Esophagus squamous epithelium (tissue), 5 donors: Measurements from ENCODE around the gene OR6C65. TPM values are rescaled to one million over a fixed set of nuclear protein-coding genes. Genes with fewer than 3 reads are reported as not detected.
"Not testable (repeated sequence)": the region's sequence is repeated elsewhere in the genome, so short reads cannot be mapped to it uniquely, and the experiment has no call there.

ENCODE experiments used
- DNase-seq: peaks from one replicate; lab custom pipeline; 2025; lab: John Stamatoyannopoulos, UW
- H3K27ac ChIP-seq, 4 donors: fragments of 200-600 bp; sonication (generic); one replicate each; pipeline ENCODE4 v1.5.1; 2016 to 2019; ENCODE audit warnings: mild to moderate bottlenecking in 1 of 4
- H3K27me3 ChIP-seq, 4 donors: fragments of 200-600 bp; sonication (generic); 1 replicate in 3 of 4; 2 replicates in 1 of 4; pipeline versions ENCODE4 v1.5.1 to v1.6.0; 2017 to 2021; ENCODE audit warnings: antibody characterized with exemption in 1 of 4
- H3K36me3 ChIP-seq, 3 donors: fragments of 200-600 bp; sonication (generic); one replicate each; pipeline ENCODE4 v1.5.1; 2016 to 2019
- H3K4me1 ChIP-seq, 3 donors: fragments of 200-600 bp; sonication (generic); one replicate each; pipeline ENCODE4 v1.5.1; 2017 to 2019
- H3K4me3 ChIP-seq, 4 donors: fragments of 200-600 bp; sonication (generic); 1 replicate in 3 of 4; 2 replicates in 1 of 4; pipeline ENCODE4 v1.5.1; 2016 to 2019; ENCODE audit warnings: mild to moderate bottlenecking in 2 of 4, moderate library complexity in 1 of 4
- H3K9me3 ChIP-seq, 3 donors: fragments of 200-600 bp; sonication (generic); one replicate each; pipeline ENCODE4 v1.5.1; 2016 to 2019
- POLR2A ChIP-seq, 4 donors: fragments of 450-650 bp; IDR thresholded peaks; one replicate each; pipeline ENCODE4 v1.6.1; 2017; ENCODE audit warnings: antibody characterized with exemption in 4 of 4, mild to moderate bottlenecking in 4 of 4, moderate library complexity in 3 of 4
- WGBS, 2 donors: methylation state at CpG; one replicate each; pipeline ENCODE4 v1.1.5; 2018; 5-methylcytosine and 5-hydroxymethylcytosine counted together
- intact Hi-C: fragments of 100-400 bp; cut with DNase I; formaldehyde crosslinking; loops from one replicate; pipeline ENCODE4 v1.15.0; 2022
- total RNA-seq, 4 donors: library from RNA; depleted of rRNA; stranded (reverse); fragments of >200 nt; gene quantifications; one replicate each; pipeline ENCODE4 v1.1.0, GENCODE V29; 2016
- TF ChIP-seq, protein P1 (sequence below), 6 experiments: fragments of 450-650 bp in 4 of 6; fragments of 200-600 bp in 2 of 6; sonication (generic) in 2 of 6; IDR thresholded peaks; one replicate each; pipeline ENCODE4 v1.5.1; 2016 to 2019; ENCODE audit warnings: antibody characterized with exemption in 6 of 6, mild to moderate bottlenecking in 4 of 6, moderate library complexity in 4 of 6
- donor health status: DM: yes; HTN: yes; CAD: no.

The OR6C65 gene
- not detected for total RNA-seq

GRCh38 chr12:55400229-55400628, at the start of gene OR6C65:
TSS of gene OR6C65 (plus strand) at chr12:55400529. CDS start at chr12:55400529, 0 bp downstream.
- Histone ChIP-seq H3K4me3 (no peak within 1 kb of the TSS), H3K4me1 (no peaks in the 10 kb centered on the region), H3K27ac (no peak within 1 kb of the TSS), H3K36me3 (no peaks in the 10 kb centered on the region), H3K27me3 (no peaks in the 10 kb centered on the region), H3K9me3 (no peaks in the 10 kb centered on the region)
- WGBS, 2 donors: 92 to 97% methylated on average over 1 of the region's 1 CpG
- no peak for TF ChIP-seq POLR2A (IDR thresholded peaks at IDR 0.05)
- TF ChIP-seq, protein P1, sequence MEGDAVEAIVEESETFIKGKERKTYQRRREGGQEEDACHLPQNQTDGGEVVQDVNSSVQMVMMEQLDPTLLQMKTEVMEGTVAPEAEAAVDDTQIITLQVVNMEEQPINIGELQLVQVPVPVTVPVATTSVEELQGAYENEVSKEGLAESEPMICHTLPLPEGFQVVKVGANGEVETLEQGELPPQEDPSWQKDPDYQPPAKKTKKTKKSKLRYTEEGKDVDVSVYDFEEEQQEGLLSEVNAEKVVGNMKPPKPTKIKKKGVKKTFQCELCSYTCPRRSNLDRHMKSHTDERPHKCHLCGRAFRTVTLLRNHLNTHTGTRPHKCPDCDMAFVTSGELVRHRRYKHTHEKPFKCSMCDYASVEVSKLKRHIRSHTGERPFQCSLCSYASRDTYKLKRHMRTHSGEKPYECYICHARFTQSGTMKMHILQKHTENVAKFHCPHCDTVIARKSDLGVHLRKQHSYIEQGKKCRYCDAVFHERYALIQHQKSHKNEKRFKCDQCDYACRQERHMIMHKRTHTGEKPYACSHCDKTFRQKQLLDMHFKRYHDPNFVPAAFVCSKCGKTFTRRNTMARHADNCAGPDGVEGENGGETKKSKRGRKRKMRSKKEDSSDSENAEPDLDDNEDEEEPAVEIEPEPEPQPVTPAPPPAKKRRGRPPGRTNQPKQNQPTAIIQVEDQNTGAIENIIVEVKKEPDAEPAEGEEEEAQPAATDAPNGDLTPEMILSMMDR (IDR thresholded peaks at IDR 0.05): no peak
- no peak for DNase-seq
- intact Hi-C loops: no loop called here

DNA sequence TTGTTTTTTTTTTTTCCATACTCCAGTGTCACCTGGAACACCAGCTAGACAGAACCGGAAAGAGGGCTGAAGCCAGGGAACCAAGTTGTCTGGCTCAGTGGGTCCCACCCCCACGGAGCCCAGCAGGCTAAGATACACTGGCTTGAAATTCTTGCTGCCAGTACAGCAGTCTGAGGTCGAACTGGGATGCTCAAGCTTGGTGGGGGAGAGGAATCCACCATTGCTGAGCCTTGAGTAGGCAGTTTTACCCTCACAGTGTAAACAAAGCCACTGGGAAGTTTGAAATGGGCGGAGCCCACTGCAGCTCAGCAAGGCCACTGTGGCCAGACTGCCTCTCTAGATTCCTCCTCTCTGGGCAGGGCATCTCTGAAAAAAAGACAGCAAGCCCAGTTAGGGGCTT, 45.0 kb upstream of the OR6C65 start:
- H3K4me1 ChIP-seq, DNase-seq, H3K27ac ChIP-seq, H3K27me3 ChIP-seq, intact Hi-C loops, H3K36me3 ChIP-seq, H3K4me3 ChIP-seq, H3K9me3 ChIP-seq: not testable (repeated sequence)
- 56 to 57% methylated on average over 3 of the region's 4 CpGs for WGBS, 2 donors

- no peaks in the 10 kb centered on the region for H3K27me3 ChIP-seq
- H3K4me3 ChIP-seq: no peak within 1 kb of the TSS
- no peak within 1 kb of the TSS for H3K27ac ChIP-seq
- H3K9me3 ChIP-seq: no peaks in the 10 kb centered on the region
- WGBS, 2 donors: 65 to 76% methylated on average over 4 of the region's 4 CpGs
- H3K36me3 ChIP-seq: no peaks in the 10 kb centered on the region
- no peak for TF ChIP-seq POLR2A (IDR thresholded peaks at IDR 0.05)
- TF ChIP-seq, protein P1 (IDR thresholded peaks at IDR 0.05): no peak
- intact Hi-C loops: no loop called here
- no peak for DNase-seq
- no peaks in the 10 kb centered on the region for H3K4me1 ChIP-seq
Measured at GRCh38 chr12:55362675-55363074, 37.7 kb upstream of the OR6C65 start, which contains the start of gene OR6C75. TSS of gene OR6C75 (plus strand) at chr12:55362975. CDS start at chr12:55365111, 2,136 bp downstream.

DNA sequence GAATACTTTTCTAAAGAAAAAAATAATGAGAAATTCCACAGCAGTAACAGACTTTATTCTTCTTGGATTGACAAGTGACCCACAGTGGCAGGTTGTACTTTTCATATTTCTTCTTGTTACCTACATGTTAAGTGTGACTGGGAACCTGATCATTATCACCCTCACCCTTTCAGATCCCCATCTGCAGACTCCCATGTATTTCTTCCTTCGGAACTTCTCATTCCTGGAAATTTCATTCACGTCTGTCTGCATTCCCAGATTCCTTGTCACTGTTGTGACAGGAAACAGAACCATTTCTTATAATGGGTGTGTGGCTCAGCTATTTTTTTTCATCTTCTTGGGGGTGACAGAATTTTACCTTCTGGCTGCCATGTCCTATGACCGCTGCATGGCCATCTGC, 35.2 kb upstream of the OR6C65 start:
- H3K4me3 ChIP-seq: no peak overlapping the region
- intact Hi-C loops: no loop called here
- H3K4me1 ChIP-seq: no peaks in the 10 kb centered on the region
- TF ChIP-seq, protein P1 (IDR thresholded peaks at IDR 0.05): no peak
- TF ChIP-seq POLR2A (IDR thresholded peaks at IDR 0.05): no peak
- H3K36me3 ChIP-seq: no peaks in the 10 kb centered on the region
- no peak overlapping the region for H3K27ac ChIP-seq
- no peaks in the 10 kb centered on the region for H3K9me3 ChIP-seq
- no peak for DNase-seq
- no peaks in the 10 kb centered on the region for H3K27me3 ChIP-seq
- WGBS, 2 donors: 65 to 72% methylated on average over 3 of the region's 3 CpGs

- WGBS, 2 donors: 68 to 69% methylated on average over 4 of the region's 4 CpGs
- no peak overlapping the region for H3K4me3 ChIP-seq
- H3K9me3 ChIP-seq: no peaks in the 10 kb centered on the region
- H3K27me3 ChIP-seq: no peaks in the 10 kb centered on the region
- TF ChIP-seq POLR2A (IDR thresholded peaks at IDR 0.05): no peak
- TF ChIP-seq, protein P1 (IDR thresholded peaks at IDR 0.05): no peak
- H3K4me1 ChIP-seq: no peaks in the 10 kb centered on the region
- H3K36me3 ChIP-seq: no peaks in the 10 kb centered on the region
- intact Hi-C loops: no loop called here
- DNase-seq: no peak
- H3K27ac ChIP-seq: no peak overlapping the region
Measured at GRCh38 chr12:55372521-55372920, 27.8 kb upstream of the OR6C65 start.

- TF ChIP-seq, protein P1 (IDR thresholded peaks at IDR 0.05): no peak
- no peak for TF ChIP-seq POLR2A (IDR thresholded peaks at IDR 0.05)
- intact Hi-C loops: no loop called here
- DNase-seq: no peak
Measured at GRCh38 chr12:55385891-55386290, 14.4 kb upstream of the OR6C65 start.

More at GRCh38 chr12:55385891-55386290, 14.4 kb upstream of the OR6C65 start:
- Histone ChIP-seq H3K27me3 (no peaks in the 10 kb centered on the region), H3K4me1 (no peaks in the 10 kb centered on the region), H3K36me3 (no peaks in the 10 kb centered on the region), H3K9me3 (no peaks in the 10 kb centered on the region), H3K4me3 (no peak overlapping the region), H3K27ac (no peak overlapping the region)
